Keratinocyte (primary cell): ENCODE measurements around the gene DCP1B. TPM values are rescaled to one million over a fixed set of nuclear protein-coding genes. Genes with fewer than 3 reads are reported as not detected.

ENCODE experiments used
- DNase-seq: peaks from one replicate; pipeline ENCODE4 v3.0.0-alpha.2; 2011; ENCODE audit warnings: low read depth, missing footprints, low spot score
- FAIRE-seq: peaks from 2 replicates; lab custom pipeline; 2011; peaks lifted over from hg19 to GRCh38; lab: Jason Lieb, UNC
- H2AFZ ChIP-seq: 2 replicates; pipeline ENCODE4 v1.6.0; 2012; ENCODE audit warnings: low read length, control low read depth, inconsistent platforms; ENCODE audit not compliant: control insufficient read depth
- H3K27ac ChIP-seq: 2 replicates; pipeline ENCODE4 v1.5.1; 2011; ENCODE audit warnings: low read length; ENCODE audit not compliant: control insufficient read depth, insufficient read depth
- H3K27me3 ChIP-seq: 3 replicates; pipeline ENCODE4 v1.6.0; 2011; ENCODE audit warnings: low read length; ENCODE audit not compliant: control insufficient read depth, insufficient read depth; ENCODE audit errors: extremely low read depth
- H3K36me3 ChIP-seq, 2 experiments: 2 replicates in 1 of 2; 3 replicates in 1 of 2; pipeline ENCODE4 v1.5.1; 2011; ENCODE audit warnings: low read length in 2 of 2, mild to moderate bottlenecking in 1 of 2; ENCODE audit not compliant: control insufficient read depth in 2 of 2, insufficient read depth in 2 of 2; ENCODE audit errors: extremely low read depth in 1 of 2
- H3K4me1 ChIP-seq: 3 replicates; pipeline ENCODE4 v1.5.1; 2011; ENCODE audit warnings: low read length; ENCODE audit not compliant: control insufficient read depth, insufficient read depth; ENCODE audit errors: extremely low read depth
- H3K4me2 ChIP-seq: 3 replicates; pipeline ENCODE4 v1.6.0; 2011; ENCODE audit warnings: low read depth, low read length; ENCODE audit not compliant: control insufficient read depth, insufficient read depth; ENCODE audit errors: extremely low read depth
- H3K4me3 ChIP-seq, 3 experiments: fragments of 200-600 bp in 1 of 3; sonication (generic) in 1 of 3; 2 replicates in 2 of 3; 3 replicates in 1 of 3; pipeline ENCODE4 v1.5.1; 2011 to 2016; ENCODE audit warnings: low read length in 3 of 3, mild to moderate bottlenecking in 3 of 3, control low read depth in 2 of 3, inconsistent platforms in 1 of 3, low read depth in 1 of 3, mixed read lengths in 1 of 3, mixed run types in 1 of 3, moderate library complexity in 1 of 3; ENCODE audit not compliant: control insufficient read depth in 2 of 3, insufficient read depth in 2 of 3; ENCODE audit errors: extremely low read depth in 1 of 3
- H3K79me2 ChIP-seq: 2 replicates; pipeline ENCODE4 v1.6.0; 2012; ENCODE audit warnings: low read length; ENCODE audit not compliant: control insufficient read depth, insufficient read depth
- H3K9ac ChIP-seq: 3 replicates; pipeline ENCODE4 v1.6.0; 2011; ENCODE audit warnings: low read length; ENCODE audit not compliant: control insufficient read depth, insufficient read depth; ENCODE audit errors: extremely low read depth
- H3K9me1 ChIP-seq: 3 replicates; pipeline ENCODE4 v1.6.0; 2011; ENCODE audit warnings: low read length; ENCODE audit not compliant: control insufficient read depth, insufficient read depth; ENCODE audit errors: extremely low read depth
- H3K9me3 ChIP-seq: 2 replicates; pipeline ENCODE4 v1.5.1; 2012; ENCODE audit warnings: low read depth, low read length; ENCODE audit not compliant: control insufficient read depth
- H4K20me1 ChIP-seq: 3 replicates; pipeline ENCODE4 v1.6.0; 2011; ENCODE audit warnings: low read length; ENCODE audit not compliant: control insufficient read depth, insufficient read depth; ENCODE audit errors: extremely low read depth
- CTCF ChIP-seq, 3 experiments: IDR thresholded peaks in 1 of 3; conservative IDR thresholded peaks in 1 of 3; optimal IDR thresholded peaks in 1 of 3; 2 replicates in 2 of 3; 3 replicates in 1 of 3; pipeline versions ENCODE3 to v1.5.1; 2011; ENCODE audit warnings: low read length in 3 of 3, mild to moderate bottlenecking in 3 of 3, moderate library complexity in 2 of 3, control low read depth in 1 of 3, inconsistent platforms in 1 of 3; ENCODE audit not compliant: insufficient read depth in 2 of 3; ENCODE audit errors: extremely low read depth in 1 of 3
- EZH2 ChIP-seq: IDR thresholded peaks from one replicate; pipeline ENCODE4 v1.6.1; 2012; ENCODE audit warnings: inconsistent platforms, mild to moderate bottlenecking, low read length, moderate library complexity
- dilution Hi-C: fragments of 300-500 bp; cut with MboI; formaldehyde crosslinking; loops from one replicate; pipeline ENCODE4 v1.7.0; 2020; ENCODE audit warnings: low sequenced_read_pairs; ENCODE audit not compliant: extremely low pct_ligation_motif_present
- polyA plus RNA-seq, 5 experiments: library from polyadenylated mRNA; depleted of rRNA in 3 of 5; stranded (reverse) in 3 of 5; stranded (forward) in 1 of 5; unstranded in 1 of 5; fragments of >200 nt; gene quantifications; 1 replicate in 1 of 5; 2 replicates in 3 of 5; 3 replicates in 1 of 5; pipeline versions ENCODE4 v1.2.1 to v1.2.3, GENCODE V29; 2011 to 2012; ENCODE audit warnings: missing spikeins in 2 of 5, low read depth in 1 of 5, low replicate concordance in 1 of 5

DCP1B gene
- polyA plus RNA-seq, 1 donor (not counting 4 experiments of a cell fraction or from before 2014, with no cell fraction given): 9.7 TPM

GRCh38 chr12:1939801-1940607, 64.3 kb downstream of the DCP1B start:
- Histone ChIP-seq H4K20me1 (no peaks in the 10 kb centered on the region), H2AFZ (no peak overlapping the region), H3K36me3 (no peaks in the 10 kb centered on the region), H3K9me3 (no peaks in the 10 kb centered on the region), H3K27me3 (no peaks in the 10 kb centered on the region), H3K4me3 (no peak overlapping the region), H3K9ac (no peak overlapping the region), H3K4me1 (no peaks in the 10 kb centered on the region), H3K79me2 (no peaks in the 10 kb centered on the region), H3K4me2 (no peak overlapping the region), H3K9me1 (no peaks in the 10 kb centered on the region), H3K27ac (no peak overlapping the region)
- TF ChIP-seq CTCF (optimal IDR thresholded peaks at IDR 0.05 in 1 of 3, IDR thresholded peaks at IDR 0.05 in 1 of 3, conservative IDR thresholded peaks at IDR 0.05 in 1 of 3; ENCODE audit: extremely low read depth in 1 of 3, insufficient read depth in 2 of 3, low read length in 3 of 3): peak; percentile 88 to 94 (median 93)
- no peak for TF ChIP-seq EZH2
- peak; percentile 25 for DNase-seq
- peak; percentile 90 for FAIRE-seq
- dilution Hi-C loops: no loop called here

GRCh38 chr12:1939331-1939730, 64.9 kb downstream of the DCP1B start:
- H3K4me1 ChIP-seq: no peaks in the 10 kb centered on the region
- H3K27me3 ChIP-seq: no peaks in the 10 kb centered on the region
- no peak overlapping the region for H3K27ac ChIP-seq
- TF ChIP-seq CTCF (optimal IDR thresholded peaks at IDR 0.05 in 1 of 3, IDR thresholded peaks at IDR 0.05 in 1 of 3, conservative IDR thresholded peaks at IDR 0.05 in 1 of 3; ENCODE audit: extremely low read depth in 1 of 3, insufficient read depth in 2 of 3, low read length in 3 of 3): no peak
- TF ChIP-seq EZH2: no peak
- no peaks in the 10 kb centered on the region for H3K79me2 ChIP-seq
- no peak overlapping the region for H3K9ac ChIP-seq
- H3K36me3 ChIP-seq: no peaks in the 10 kb centered on the region
- H2AFZ ChIP-seq: no peak overlapping the region
- no peak overlapping the region for H3K4me3 ChIP-seq
- dilution Hi-C loops: no loop called here
- no peak overlapping the region for H3K4me2 ChIP-seq
- no peaks in the 10 kb centered on the region for H4K20me1 ChIP-seq
- FAIRE-seq (no peak), DNase-seq (no peak)
- no peaks in the 10 kb centered on the region for H3K9me3 ChIP-seq
- H3K9me1 ChIP-seq: no peaks in the 10 kb centered on the region
